IPS-18c (cell line): ENCODE results near the gene PIMREG.

Experiments used
- H3K4me3 ChIP-seq: 2 replicates; pipeline ENCODE4 v1.7.0; 2013; ENCODE audit warnings: low read depth, mild to moderate bottlenecking, low read length, moderate library complexity; ENCODE audit not compliant: insufficient read depth
- H3K9me3 ChIP-seq: one replicate; pipeline ENCODE4 v1.6.1; 2013; ENCODE audit warnings: mild to moderate bottlenecking, low read length, moderate library complexity; ENCODE audit not compliant: control insufficient read depth, insufficient read depth

Gene PIMREG

GRCh38 chr17:6456321-6456720 is 12.1 kb downstream of the PIMREG start:
- no peaks in the 10 kb centered on the region for H3K9me3 ChIP-seq
- H3K4me3 ChIP-seq: no peak overlapping the region

- H3K9me3 ChIP-seq: no peaks in the 10 kb centered on the region
- no peak overlapping the region for H3K4me3 ChIP-seq
These were observed 12.8 kb downstream of the PIMREG start for GRCh38 chr17:6456914-6457687.

GRCh38 chr17:6457688-6458459 is 13.6 kb downstream of the PIMREG start:
- no peaks in the 10 kb centered on the region for H3K9me3 ChIP-seq
- H3K4me3 ChIP-seq: no peak overlapping the region; the same call in 1 of the 2 replicates

- no peaks in the 10 kb centered on the region for H3K9me3 ChIP-seq
- no peak overlapping the region; the same call in 1 of the 2 replicates for H3K4me3 ChIP-seq
These were observed 14.2 kb downstream of the PIMREG start for GRCh38 chr17:6458460-6458950.

GRCh38 chr17:6460531-6461161 is 16.4 kb downstream of the PIMREG start:
- Histone ChIP-seq H3K9me3 (no peaks in the 10 kb centered on the region), H3K4me3 (no peak overlapping the region)

GRCh38 chr17:6461246-6461645 is 17.0 kb downstream of the PIMREG start:
- no peak overlapping the region for H3K4me3 ChIP-seq

GRCh38 chr17:6461792-6462524 is 17.7 kb downstream of the PIMREG start:
- H3K9me3 ChIP-seq: no peaks in the 10 kb centered on the region
- H3K4me3 ChIP-seq: peak overlapping the region; percentile 10; the same call in 1 of the 2 replicates

More at GRCh38 chr17:6461246-6461645, 17.0 kb downstream of the PIMREG start:
- no peaks in the 10 kb centered on the region for H3K9me3 ChIP-seq

GRCh38 chr17:6462692-6463091 is 18.4 kb downstream of the PIMREG start:
- no peaks in the 10 kb centered on the region for H3K9me3 ChIP-seq

GRCh38 chr17:6463616-6464445 is 19.6 kb downstream of the PIMREG start:
- H3K9me3 ChIP-seq: no peaks in the 10 kb centered on the region
- H3K4me3 ChIP-seq: no peak overlapping the region

More at GRCh38 chr17:6462692-6463091, 18.4 kb downstream of the PIMREG start:
- no peak overlapping the region for H3K4me3 ChIP-seq

- Histone ChIP-seq H3K4me3 (no peak overlapping the region), H3K9me3 (no peaks in the 10 kb centered on the region)
These were observed 20.3 kb downstream of the PIMREG start for GRCh38 chr17:6464446-6465041.

- Histone ChIP-seq H3K4me3 (no peak overlapping the region), H3K9me3 (no peaks in the 10 kb centered on the region)
These were observed 21.1 kb downstream of the PIMREG start for GRCh38 chr17:6465206-6466003.

- Histone ChIP-seq H3K9me3 (no peaks in the 10 kb centered on the region), H3K4me3 (no peak overlapping the region)
These were observed 23.3 kb downstream of the PIMREG start for GRCh38 chr17:6467567-6467966.

- Histone ChIP-seq H3K4me3 (no peak overlapping the region), H3K9me3 (no peaks in the 10 kb centered on the region)
These were observed 24.0 kb downstream of the PIMREG start for GRCh38 chr17:6468051-6468790.

- Histone ChIP-seq H3K9me3 (no peaks in the 10 kb centered on the region), H3K4me3 (no peak overlapping the region)
These were observed 26.0 kb downstream of the PIMREG start for GRCh38 chr17:6470146-6470718.
